GM21825 (cell line): ENCODE results near the gene GDPGP1.

ENCODE experiments used
- ATAC-seq: cut with Tn5 transposase; IDR thresholded peaks from one replicate; pipeline ENCODE4 v1.9.1; 2021; ENCODE audit warnings: mild to moderate bottlenecking, moderate library complexity; ENCODE audit not compliant: unreplicated experiment

The GDPGP1 gene

GRCh38 chr15:90203922-90204321, 30.1 kb upstream of the GDPGP1 start:
- no peak for ATAC-seq

- ATAC-seq = no peak
Observed at GRCh38 chr15:90205050-90205848, 28.8 kb upstream of the GDPGP1 start.

- ATAC-seq = no peak
Observed at GRCh38 chr15:90205886-90206285, 28.1 kb upstream of the GDPGP1 start.

GRCh38 chr15:90207252-90207651, 26.8 kb upstream of the GDPGP1 start:
- ATAC-seq = no peak

- no peak for ATAC-seq
Observed at GRCh38 chr15:90208356-90208755, 25.7 kb upstream of the GDPGP1 start.

GRCh38 chr15:90209591-90209990, 24.4 kb upstream of the GDPGP1 start:
- no peak for ATAC-seq

GRCh38 chr15:90210593-90210992, 23.4 kb upstream of the GDPGP1 start:
- ATAC-seq = no peak

GRCh38 chr15:90211009-90211408, 23.0 kb upstream of the GDPGP1 start:
- ATAC-seq = no peak

GRCh38 chr15:90211440-90212143, 22.4 kb upstream of the GDPGP1 start:
- no peak for ATAC-seq

- ATAC-seq = no peak
Observed at GRCh38 chr15:90212221-90213098, 21.5 kb upstream of the GDPGP1 start.

GRCh38 chr15:90213122-90213817, 20.7 kb upstream of the GDPGP1 start:
- no peak for ATAC-seq

GRCh38 chr15:90213818-90214204, 20.2 kb upstream of the GDPGP1 start:
- ATAC-seq = no peak

GRCh38 chr15:90214553-90215196, 19.3 kb upstream of the GDPGP1 start:
- ATAC-seq = no peak

GRCh38 chr15:90217671-90218394, 16.2 kb upstream of the GDPGP1 start:
- no peak for ATAC-seq

- no peak for ATAC-seq
Observed at GRCh38 chr15:90219421-90220141, 14.4 kb upstream of the GDPGP1 start.

GRCh38 chr15:90221246-90221900, 12.6 kb upstream of the GDPGP1 start:
- no peak for ATAC-seq

- ATAC-seq = no peak
Observed at GRCh38 chr15:90222547-90222946, 11.5 kb upstream of the GDPGP1 start.

- ATAC-seq = no peak
Observed at GRCh38 chr15:90223441-90224165, 10.4 kb upstream of the GDPGP1 start.
